GM12875 (cell line): Measurements from ENCODE around the gene RNF151.
A peak's percentile ranks its signal among the peaks of the same experiment; 100 is the strongest.
"Not testable (repeated sequence)": the region's sequence is repeated elsewhere in the genome, so short reads cannot be mapped to it uniquely, and the experiment has no call there.

Experiments
- H3K4me3 ChIP-seq: one replicate; pipeline ENCODE4 v1.5.1; 2011; ENCODE audit warnings: low read depth, low read length, control low read depth
- TF ChIP-seq, protein P1 (sequence below): IDR thresholded peaks from 2 replicates; pipeline ENCODE4 v1.5.1; 2011; ENCODE audit warnings: low read depth, mild to moderate bottlenecking, control low read depth, inconsistent platforms, low read length, moderate library complexity, borderline replicate concordance; ENCODE audit not compliant: insufficient read depth

Gene RNF151

GRCh38 chr16:2007081-2007836 lies 40.6 kb downstream of the RNF151 start:
- peak overlapping the region; percentile 73 for H3K4me3 ChIP-seq
- TF ChIP-seq, protein P1, sequence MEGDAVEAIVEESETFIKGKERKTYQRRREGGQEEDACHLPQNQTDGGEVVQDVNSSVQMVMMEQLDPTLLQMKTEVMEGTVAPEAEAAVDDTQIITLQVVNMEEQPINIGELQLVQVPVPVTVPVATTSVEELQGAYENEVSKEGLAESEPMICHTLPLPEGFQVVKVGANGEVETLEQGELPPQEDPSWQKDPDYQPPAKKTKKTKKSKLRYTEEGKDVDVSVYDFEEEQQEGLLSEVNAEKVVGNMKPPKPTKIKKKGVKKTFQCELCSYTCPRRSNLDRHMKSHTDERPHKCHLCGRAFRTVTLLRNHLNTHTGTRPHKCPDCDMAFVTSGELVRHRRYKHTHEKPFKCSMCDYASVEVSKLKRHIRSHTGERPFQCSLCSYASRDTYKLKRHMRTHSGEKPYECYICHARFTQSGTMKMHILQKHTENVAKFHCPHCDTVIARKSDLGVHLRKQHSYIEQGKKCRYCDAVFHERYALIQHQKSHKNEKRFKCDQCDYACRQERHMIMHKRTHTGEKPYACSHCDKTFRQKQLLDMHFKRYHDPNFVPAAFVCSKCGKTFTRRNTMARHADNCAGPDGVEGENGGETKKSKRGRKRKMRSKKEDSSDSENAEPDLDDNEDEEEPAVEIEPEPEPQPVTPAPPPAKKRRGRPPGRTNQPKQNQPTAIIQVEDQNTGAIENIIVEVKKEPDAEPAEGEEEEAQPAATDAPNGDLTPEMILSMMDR = no peak

DNA sequence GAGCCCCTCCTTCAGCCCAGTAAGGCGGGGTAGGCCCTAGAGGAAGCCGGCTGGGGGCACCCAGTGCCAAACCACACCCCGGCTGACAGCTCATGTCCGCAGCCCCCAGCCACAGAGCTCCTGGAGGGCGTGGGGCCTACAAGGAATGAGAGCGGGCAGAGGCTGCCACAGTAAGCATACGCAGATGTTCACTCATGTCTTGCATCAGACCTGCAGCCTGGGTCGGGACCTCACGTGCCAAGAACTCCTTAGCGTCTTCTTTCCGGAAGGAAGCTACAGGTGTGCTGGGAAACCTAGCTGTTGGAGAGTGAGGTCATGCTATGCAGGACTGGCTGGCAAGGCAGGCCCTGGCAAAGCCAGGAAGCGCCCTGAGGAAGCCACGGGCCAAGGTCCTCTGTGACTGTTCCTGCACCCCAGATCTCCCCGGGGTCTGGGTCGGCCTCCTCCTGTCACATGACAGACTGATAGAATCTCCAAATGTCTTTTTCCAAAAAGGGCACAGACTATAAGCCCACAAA lies 41.4 kb downstream of the RNF151 start:
- TF ChIP-seq, protein P1 = no peak
- peak overlapping the region; percentile 73 for H3K4me3 ChIP-seq

GRCh38 chr16:2008631-2009163 lies 42.0 kb downstream of the RNF151 start:
- H3K4me3 ChIP-seq = peak overlapping the region; percentile 73

GRCh38 chr16:2009164-2009711 lies 42.6 kb downstream of the RNF151 start:
- TF ChIP-seq, protein P1 = no peak
- peak overlapping the region; percentile 73 for H3K4me3 ChIP-seq

More at GRCh38 chr16:2008631-2009163, 42.0 kb downstream of the RNF151 start:
- TF ChIP-seq, protein P1 = no peak

DNA sequence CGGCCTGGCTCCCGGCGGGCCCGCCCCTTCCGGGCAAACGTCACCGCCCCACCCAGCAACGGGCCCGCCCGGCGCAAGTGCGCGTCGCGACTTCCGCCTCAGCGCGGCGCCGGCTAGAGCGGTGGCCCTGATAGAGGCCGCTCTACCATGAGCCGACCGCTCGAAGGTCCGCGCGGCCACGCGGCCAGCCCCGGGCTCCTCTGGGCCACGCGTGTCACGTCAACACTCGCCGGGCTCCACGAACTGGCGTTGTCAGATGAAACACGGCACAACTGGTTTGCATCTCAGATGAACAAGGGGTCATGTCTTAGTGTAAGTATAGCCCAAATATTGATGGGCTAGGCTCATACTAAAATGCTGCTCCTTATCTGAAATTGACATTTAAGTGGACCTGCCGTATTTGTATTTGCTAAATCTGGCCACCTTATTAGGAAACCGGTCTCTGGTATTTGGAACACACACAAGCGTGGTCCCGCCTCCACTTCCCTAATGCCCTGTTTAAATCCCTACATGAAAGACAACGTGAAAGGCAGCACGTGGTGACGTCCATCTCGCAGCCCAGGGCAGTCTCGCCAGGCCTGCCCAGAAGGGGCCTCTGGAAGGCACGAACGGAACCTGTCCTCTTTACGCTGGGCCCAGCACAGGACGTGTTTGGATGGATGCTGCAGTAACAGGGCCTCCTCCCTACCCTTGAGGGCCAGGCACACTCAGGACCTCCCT lies 43.3 kb downstream of the RNF151 start, which contains the start of gene ZNF598:
Gene ZNF598, minus strand, starts transcription at position 31 of the 720 bp plus-strand sequence.
- peak within 1 kb of the TSS; percentile 73 for H3K4me3 ChIP-seq
- TF ChIP-seq, protein P1 = no peak

DNA sequence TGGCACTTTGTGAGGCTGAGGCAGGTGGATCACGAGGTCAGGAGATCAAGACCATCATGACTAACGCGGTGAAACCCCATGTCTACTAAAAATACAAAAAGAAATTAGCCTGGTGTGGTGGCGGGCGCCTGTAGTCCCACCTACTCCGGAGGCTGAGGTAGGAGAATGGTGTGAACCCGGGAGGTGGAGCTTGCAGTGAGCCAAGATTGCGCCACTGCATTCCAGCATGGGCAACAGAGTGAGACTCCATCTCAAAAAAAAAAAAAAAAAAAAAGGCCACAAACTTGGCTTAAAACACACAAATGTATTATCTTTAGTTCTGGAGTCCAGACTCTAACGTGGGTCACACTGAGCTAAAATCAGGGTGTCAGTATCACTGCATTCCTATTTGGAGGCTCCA lies 45.1 kb downstream of the RNF151 start:
- not testable (repeated sequence) for H3K4me3 ChIP-seq

DNA sequence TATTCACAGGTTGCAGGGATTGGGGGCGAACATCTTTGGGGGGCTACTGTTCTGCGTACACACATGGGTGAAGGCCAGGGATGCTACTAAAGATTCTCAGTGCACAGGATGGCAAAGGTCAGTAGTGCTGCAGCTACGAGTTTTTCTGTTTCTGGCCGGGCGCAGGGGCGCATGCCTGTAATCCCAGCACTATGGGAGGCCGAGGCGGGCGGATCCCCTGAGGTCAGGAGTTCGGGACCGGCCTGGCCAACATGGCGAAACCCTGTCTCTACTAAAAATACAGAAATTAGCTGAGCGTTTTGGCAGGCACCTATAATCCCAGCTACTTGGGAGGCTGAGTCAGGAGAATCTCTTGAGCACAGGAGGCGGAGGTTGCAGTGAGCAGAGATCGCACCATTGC lies 46.9 kb downstream of the RNF151 start:
- H3K4me3 ChIP-seq = no peak overlapping the region
- TF ChIP-seq, protein P1 = no peak
